GM12878 (cell line): ENCODE measurements around the gene TCIRG1.
"Not testable (repeated sequence)": the region's sequence is repeated elsewhere in the genome, so short reads cannot be mapped to it uniquely, and the experiment has no call there.

Experiments
- MTA3 ChIP-seq: IDR thresholded peaks from 2 replicates; pipeline ENCODE4 v1.6.1; 2012; ENCODE audit warnings: low read length, inconsistent platforms, borderline replicate concordance
- NFYA ChIP-seq: IDR thresholded peaks from 2 replicates; pipeline ENCODE4 v1.6.1; 2011; ENCODE audit warnings: low read depth, mild to moderate bottlenecking, low read length, improper control_type of control experiment, borderline replicate concordance
- TAF1 ChIP-seq: IDR thresholded peaks from 2 replicates; pipeline ENCODE4 v1.6.1; 2011; ENCODE audit warnings: mild to moderate bottlenecking, low read depth, low read length, borderline replicate concordance
- TF ChIP-seq, protein P1 (sequence below): fragments of 450-650 bp; IDR thresholded peaks from 2 replicates; pipeline ENCODE4 v1.6.1; 2017; ENCODE audit warnings: low read depth, mild to moderate bottlenecking, moderate library complexity
- TF ChIP-seq, protein P2 (sequence below): IDR thresholded peaks from 2 replicates; pipeline ENCODE4 v1.6.1; 2011; ENCODE audit warnings: low read depth, mild to moderate bottlenecking, low read length, moderate library complexity, borderline replicate concordance; ENCODE audit errors: extremely low read depth
- TF ChIP-seq, protein P3 (sequence below), 3 experiments: IDR thresholded peaks in 2 of 3; conservative IDR thresholded peaks in 1 of 3; 2 replicates each; pipeline ENCODE4 v1.5.1; 2011; ENCODE audit warnings: low read depth in 3 of 3, low read length in 3 of 3, mild to moderate bottlenecking in 3 of 3, control low read depth in 2 of 3, moderate library complexity in 2 of 3, inconsistent platforms in 1 of 3, mixed read lengths in 1 of 3; ENCODE audit not compliant: control insufficient read depth in 2 of 3, insufficient read depth in 1 of 3; ENCODE audit errors: extremely low read depth in 1 of 3
- TF ChIP-seq, protein P4 (sequence below): fragments of 450-650 bp; IDR thresholded peaks from 2 replicates; pipeline ENCODE4 v1.6.1; 2017; ENCODE audit warnings: mild to moderate bottlenecking

DNA sequence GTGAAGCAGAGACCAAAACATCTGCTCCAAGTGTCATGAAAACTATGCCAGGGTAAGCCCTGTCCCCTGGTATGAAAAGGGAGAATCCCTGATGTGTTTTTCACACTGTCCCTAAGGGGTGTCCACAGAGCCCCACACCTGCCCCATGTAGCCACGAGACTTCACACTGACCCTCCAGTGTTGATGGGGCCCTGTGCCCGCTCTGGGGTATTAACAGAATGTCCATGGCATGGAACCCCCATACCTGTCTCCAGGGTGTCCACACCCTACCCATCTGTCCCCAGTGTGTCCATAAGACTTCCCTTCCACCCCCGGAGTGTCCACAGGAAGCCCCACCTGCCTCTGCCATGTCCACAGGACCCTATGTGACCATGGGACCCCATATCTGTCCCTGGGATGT lies 43.7 kb upstream of the TCIRG1 start:
- TF ChIP-seq MTA3, TAF1, NFYA: not testable (repeated sequence)
- TF ChIP-seq, protein P1, sequence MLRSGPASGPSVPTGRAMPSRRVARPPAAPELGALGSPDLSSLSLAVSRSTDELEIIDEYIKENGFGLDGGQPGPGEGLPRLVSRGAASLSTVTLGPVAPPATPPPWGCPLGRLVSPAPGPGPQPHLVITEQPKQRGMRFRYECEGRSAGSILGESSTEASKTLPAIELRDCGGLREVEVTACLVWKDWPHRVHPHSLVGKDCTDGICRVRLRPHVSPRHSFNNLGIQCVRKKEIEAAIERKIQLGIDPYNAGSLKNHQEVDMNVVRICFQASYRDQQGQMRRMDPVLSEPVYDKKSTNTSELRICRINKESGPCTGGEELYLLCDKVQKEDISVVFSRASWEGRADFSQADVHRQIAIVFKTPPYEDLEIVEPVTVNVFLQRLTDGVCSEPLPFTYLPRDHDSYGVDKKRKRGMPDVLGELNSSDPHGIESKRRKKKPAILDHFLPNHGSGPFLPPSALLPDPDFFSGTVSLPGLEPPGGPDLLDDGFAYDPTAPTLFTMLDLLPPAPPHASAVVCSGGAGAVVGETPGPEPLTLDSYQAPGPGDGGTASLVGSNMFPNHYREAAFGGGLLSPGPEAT, result not testable (repeated sequence)
- TF ChIP-seq, protein P2, sequence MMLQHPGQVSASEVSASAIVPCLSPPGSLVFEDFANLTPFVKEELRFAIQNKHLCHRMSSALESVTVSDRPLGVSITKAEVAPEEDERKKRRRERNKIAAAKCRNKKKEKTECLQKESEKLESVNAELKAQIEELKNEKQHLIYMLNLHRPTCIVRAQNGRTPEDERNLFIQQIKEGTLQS, result not testable (repeated sequence)
- TF ChIP-seq, protein P3, sequence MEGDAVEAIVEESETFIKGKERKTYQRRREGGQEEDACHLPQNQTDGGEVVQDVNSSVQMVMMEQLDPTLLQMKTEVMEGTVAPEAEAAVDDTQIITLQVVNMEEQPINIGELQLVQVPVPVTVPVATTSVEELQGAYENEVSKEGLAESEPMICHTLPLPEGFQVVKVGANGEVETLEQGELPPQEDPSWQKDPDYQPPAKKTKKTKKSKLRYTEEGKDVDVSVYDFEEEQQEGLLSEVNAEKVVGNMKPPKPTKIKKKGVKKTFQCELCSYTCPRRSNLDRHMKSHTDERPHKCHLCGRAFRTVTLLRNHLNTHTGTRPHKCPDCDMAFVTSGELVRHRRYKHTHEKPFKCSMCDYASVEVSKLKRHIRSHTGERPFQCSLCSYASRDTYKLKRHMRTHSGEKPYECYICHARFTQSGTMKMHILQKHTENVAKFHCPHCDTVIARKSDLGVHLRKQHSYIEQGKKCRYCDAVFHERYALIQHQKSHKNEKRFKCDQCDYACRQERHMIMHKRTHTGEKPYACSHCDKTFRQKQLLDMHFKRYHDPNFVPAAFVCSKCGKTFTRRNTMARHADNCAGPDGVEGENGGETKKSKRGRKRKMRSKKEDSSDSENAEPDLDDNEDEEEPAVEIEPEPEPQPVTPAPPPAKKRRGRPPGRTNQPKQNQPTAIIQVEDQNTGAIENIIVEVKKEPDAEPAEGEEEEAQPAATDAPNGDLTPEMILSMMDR (IDR thresholded peaks at IDR 0.05 in 2 of 3, conservative IDR thresholded peaks at IDR 0.05 in 1 of 3; ENCODE audit: control insufficient read depth in 2 of 3, extremely low read depth in 1 of 3, insufficient read depth in 1 of 3, low read depth in 3 of 3, low read length in 3 of 3), result not testable (repeated sequence)
- TF ChIP-seq, protein P4, sequence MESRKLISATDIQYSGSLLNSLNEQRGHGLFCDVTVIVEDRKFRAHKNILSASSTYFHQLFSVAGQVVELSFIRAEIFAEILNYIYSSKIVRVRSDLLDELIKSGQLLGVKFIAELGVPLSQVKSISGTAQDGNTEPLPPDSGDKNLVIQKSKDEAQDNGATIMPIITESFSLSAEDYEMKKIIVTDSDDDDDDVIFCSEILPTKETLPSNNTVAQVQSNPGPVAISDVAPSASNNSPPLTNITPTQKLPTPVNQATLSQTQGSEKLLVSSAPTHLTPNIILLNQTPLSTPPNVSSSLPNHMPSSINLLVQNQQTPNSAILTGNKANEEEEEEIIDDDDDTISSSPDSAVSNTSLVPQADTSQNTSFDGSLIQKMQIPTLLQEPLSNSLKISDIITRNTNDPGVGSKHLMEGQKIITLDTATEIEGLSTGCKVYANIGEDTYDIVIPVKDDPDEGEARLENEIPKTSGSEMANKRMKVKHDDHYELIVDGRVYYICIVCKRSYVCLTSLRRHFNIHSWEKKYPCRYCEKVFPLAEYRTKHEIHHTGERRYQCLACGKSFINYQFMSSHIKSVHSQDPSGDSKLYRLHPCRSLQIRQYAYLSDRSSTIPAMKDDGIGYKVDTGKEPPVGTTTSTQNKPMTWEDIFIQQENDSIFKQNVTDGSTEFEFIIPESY, result not testable (repeated sequence)
